HG02970 (cell line): ENCODE measurements around the gene LRRK1.

Source experiments
- ATAC-seq: cut with Tn5 transposase; IDR thresholded peaks from one replicate; pipeline ENCODE4 v1.9.1; 2021; ENCODE audit warnings: mild to moderate bottlenecking, moderate library complexity, moderate number of reproducible peaks; ENCODE audit not compliant: unreplicated experiment, low FRiP score

Gene LRRK1

GRCh38 chr15:100908466-100908865, 10.7 kb upstream of the LRRK1 start:
- no peak for ATAC-seq

- no peak for ATAC-seq
Observed at GRCh38 chr15:100909565-100909964, 9.6 kb upstream of the LRRK1 start.

- ATAC-seq: no peak
Observed at GRCh38 chr15:100909989-100910955, 8.9 kb upstream of the LRRK1 start.

- ATAC-seq: no peak
Observed at GRCh38 chr15:100911086-100911485, 8.1 kb upstream of the LRRK1 start.

GRCh38 chr15:100913961-100914360, 5.2 kb upstream of the LRRK1 start:
- ATAC-seq: no peak

GRCh38 chr15:100914876-100915275, 4.3 kb upstream of the LRRK1 start:
- ATAC-seq: no peak

GRCh38 chr15:100918034-100918689, 995 bp upstream of the LRRK1 start:
- ATAC-seq: peak; percentile 52

- ATAC-seq: peak; percentile 4
Observed at GRCh38 chr15:100919481-100920405, 586 bp downstream of the LRRK1 start.

GRCh38 chr15:100920516-100921135, 1.5 kb downstream of the LRRK1 start:
- ATAC-seq: no peak

- ATAC-seq: no peak
Observed at GRCh38 chr15:100922192-100923040, 3.3 kb downstream of the LRRK1 start.

- ATAC-seq: no peak
Observed at GRCh38 chr15:100923076-100923475, 3.9 kb downstream of the LRRK1 start.

- no peak for ATAC-seq
Observed at GRCh38 chr15:100923902-100924301, 4.7 kb downstream of the LRRK1 start.

- ATAC-seq: no peak
Observed at GRCh38 chr15:100924436-100924835, 5.3 kb downstream of the LRRK1 start.

GRCh38 chr15:100925480-100925879, 6.3 kb downstream of the LRRK1 start:
- no peak for ATAC-seq

GRCh38 chr15:100926258-100926657, 7.1 kb downstream of the LRRK1 start:
- ATAC-seq: no peak

- no peak for ATAC-seq
Observed at GRCh38 chr15:100926971-100927756, 8.0 kb downstream of the LRRK1 start.

GRCh38 chr15:100928632-100929280, 9.6 kb downstream of the LRRK1 start:
- ATAC-seq: no peak

GRCh38 chr15:100929641-100930042, 10.5 kb downstream of the LRRK1 start:
- ATAC-seq: no peak
